ENCODE measurements around the gene CCP110. TPM values are rescaled to one million over a fixed set of nuclear protein-coding genes. Genes with fewer than 3 reads are reported as not detected.

CCP110 gene
- 10 to 100 TPM in 3 of 4 donors, 1 to 10 TPM in 1; 5.1 to 52.7 (median 24.5) TPM for total RNA-seq

- DNase-seq: peak; percentile 93 to 96
- TF ChIP-seq POLR2A (IDR thresholded peaks at IDR 0.05) (peak; percentile 4 to 50), CTCF (IDR thresholded peaks at IDR 0.05) (no peak)
- Histone ChIP-seq H3K9me3 (no peaks in the 10 kb centered on the region), H3K36me3 (no peaks in the 10 kb centered on the region), H3K27ac (peak within 1 kb of the TSS; percentile 52 to 82), H3K4me1 (peaks cover 0 to 3% of the 10 kb centered on the region in 2 donors), H3K27me3 (no peaks in the 10 kb centered on the region), H3K4me3 (peak within 1 kb of the TSS; percentile 88 to 99)
- intact Hi-C loops (cut with DNase I; ENCODE audit: low total_unique reads): no loop called here
Measured at GRCh38 chr16:19523559-19524355, at the start of gene CCP110. TSS of gene CCP110 (plus strand) at chr16:19523942. CDS start at chr16:19527882, 3,940 bp downstream.

- no peak overlapping the region for H3K27ac ChIP-seq
- H3K4me3 ChIP-seq: no peak overlapping the region
- no peak for DNase-seq
- H3K9me3 ChIP-seq: no peaks in the 10 kb centered on the region
- no peaks in the 10 kb centered on the region for H3K4me1 ChIP-seq
- no peaks in the 10 kb centered on the region for H3K36me3 ChIP-seq
- no peak for TF ChIP-seq CTCF (IDR thresholded peaks at IDR 0.05)
- no peak for TF ChIP-seq POLR2A (IDR thresholded peaks at IDR 0.05)
- H3K27me3 ChIP-seq: no peaks in the 10 kb centered on the region
- intact Hi-C loops (cut with DNase I; ENCODE audit: low total_unique reads): no loop called here
Measured at GRCh38 chr16:19474617-19475016, 49.1 kb upstream of the CCP110 start.

- Histone ChIP-seq H3K4me1 (no peaks in the 10 kb centered on the region), H3K9me3 (no peaks in the 10 kb centered on the region), H3K36me3 (no peaks in the 10 kb centered on the region), H3K27me3 (no peaks in the 10 kb centered on the region), H3K27ac (no peak overlapping the region), H3K4me3 (no peak overlapping the region)
- intact Hi-C loops (cut with DNase I; ENCODE audit: low total_unique reads): no loop called here
- no peak for TF ChIP-seq CTCF (IDR thresholded peaks at IDR 0.05)
- no peak for TF ChIP-seq POLR2A (IDR thresholded peaks at IDR 0.05)
- no peak for DNase-seq
Measured at GRCh38 chr16:19478505-19478904, 45.2 kb upstream of the CCP110 start.

- DNase-seq: no peak
- Histone ChIP-seq H3K4me1 (no peaks in the 10 kb centered on the region), H3K27ac (no peak overlapping the region), H3K36me3 (no peaks in the 10 kb centered on the region), H3K27me3 (no peaks in the 10 kb centered on the region), H3K9me3 (no peaks in the 10 kb centered on the region), H3K4me3 (no peak overlapping the region)
- TF ChIP-seq POLR2A (IDR thresholded peaks at IDR 0.05) (no peak), CTCF (IDR thresholded peaks at IDR 0.05) (no peak)
- intact Hi-C loops (cut with DNase I; ENCODE audit: low total_unique reads): no loop called here
Measured at GRCh38 chr16:19479302-19479721, 44.4 kb upstream of the CCP110 start.

GRCh38 chr16:19481296-19481695 lies 42.4 kb upstream of the CCP110 start:
- H3K9me3 ChIP-seq: no peaks in the 10 kb centered on the region
- no peaks in the 10 kb centered on the region for H3K27me3 ChIP-seq
- DNase-seq: no peak
- H3K27ac ChIP-seq: no peak overlapping the region
- H3K4me1 ChIP-seq: no peaks in the 10 kb centered on the region
- H3K36me3 ChIP-seq: no peaks in the 10 kb centered on the region
- no peak overlapping the region for H3K4me3 ChIP-seq
- no peak for TF ChIP-seq POLR2A (IDR thresholded peaks at IDR 0.05)
- no peak for TF ChIP-seq CTCF (IDR thresholded peaks at IDR 0.05)
- intact Hi-C loops (cut with DNase I; ENCODE audit: low total_unique reads): no loop called here
